Stromal cell of bone marrow (primary cell): ENCODE measurements around the gene BSN.
"Not testable (repeated sequence)": the region's sequence is repeated elsewhere in the genome, so short reads cannot be mapped to it uniquely, and the experiment has no call there.

Experiments
- DNase-seq: peaks from one replicate; pipeline ENCODE4 v3.0.0-alpha.2; 2012; ENCODE audit warnings: low read depth

BSN gene

DNA sequence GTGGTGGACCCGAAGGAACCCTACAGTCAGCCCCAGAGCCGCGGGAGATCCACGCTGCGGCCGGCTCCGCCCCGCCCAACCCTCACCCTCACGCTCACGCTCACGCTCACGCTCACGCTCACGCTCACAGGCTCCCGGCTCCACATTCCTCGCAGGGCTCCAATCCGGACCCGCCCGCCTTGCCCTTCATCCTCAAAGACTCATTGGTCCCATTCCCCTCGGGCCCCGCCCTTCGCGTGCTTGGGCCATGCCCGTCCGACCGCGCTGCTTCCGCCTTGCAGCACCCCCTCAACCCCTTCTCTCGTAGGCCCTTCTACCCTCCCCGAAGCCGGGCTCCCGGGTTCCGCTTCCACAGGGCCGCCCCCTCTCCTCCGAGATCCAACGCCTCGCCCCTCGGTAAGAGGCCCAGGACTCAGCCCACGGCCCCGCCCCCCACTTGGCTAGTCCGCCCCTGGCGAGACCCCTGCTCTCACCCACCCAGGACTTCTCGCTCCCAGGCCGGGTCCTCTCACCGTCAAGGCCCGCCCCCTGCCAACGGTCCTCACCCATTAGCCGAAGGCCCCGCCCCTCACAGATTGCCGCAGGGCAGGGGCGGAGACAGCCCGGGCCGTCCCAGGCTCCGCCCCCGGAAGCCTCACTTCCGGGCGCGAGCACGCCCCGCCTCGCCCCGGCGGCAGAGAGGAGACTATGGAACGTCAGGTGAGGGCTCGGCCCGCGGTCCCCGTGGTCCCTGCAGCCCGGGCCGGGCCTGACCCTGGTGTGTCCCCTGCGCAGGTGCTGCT lies 119.6 kb downstream of the BSN start, which contains the start of gene APEH:
TSS of gene APEH (plus strand) at position 637 of the 782 bp plus-strand sequence. CDS start at position 688, 51 bp downstream.
- DNase-seq, result peak; percentile 94

DNA sequence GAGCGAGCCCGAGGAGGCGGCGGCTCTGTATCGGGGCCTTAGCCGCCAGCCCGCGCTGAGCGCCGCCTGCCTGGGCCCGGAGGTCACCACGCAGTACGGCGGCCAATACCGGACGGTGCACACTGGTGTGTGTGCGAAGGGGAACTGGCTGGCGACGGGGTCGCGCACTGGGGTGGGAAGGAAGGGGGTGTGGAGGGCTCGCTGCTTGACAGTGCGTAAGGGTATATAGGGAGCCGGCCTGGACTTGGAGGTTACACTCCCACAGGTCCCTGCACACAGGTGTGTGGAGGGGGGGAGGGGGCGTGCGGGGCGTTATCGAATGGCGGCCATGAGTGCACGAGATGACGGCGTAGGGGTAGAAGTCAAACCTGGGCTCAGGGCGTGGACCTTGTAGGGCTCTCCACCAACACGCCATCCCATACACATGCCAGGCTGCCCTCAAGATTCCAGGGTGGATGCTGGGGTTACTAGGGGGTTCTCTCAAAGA lies 120.3 kb downstream of the BSN start:
- DNase-seq, result no peak

DNA sequence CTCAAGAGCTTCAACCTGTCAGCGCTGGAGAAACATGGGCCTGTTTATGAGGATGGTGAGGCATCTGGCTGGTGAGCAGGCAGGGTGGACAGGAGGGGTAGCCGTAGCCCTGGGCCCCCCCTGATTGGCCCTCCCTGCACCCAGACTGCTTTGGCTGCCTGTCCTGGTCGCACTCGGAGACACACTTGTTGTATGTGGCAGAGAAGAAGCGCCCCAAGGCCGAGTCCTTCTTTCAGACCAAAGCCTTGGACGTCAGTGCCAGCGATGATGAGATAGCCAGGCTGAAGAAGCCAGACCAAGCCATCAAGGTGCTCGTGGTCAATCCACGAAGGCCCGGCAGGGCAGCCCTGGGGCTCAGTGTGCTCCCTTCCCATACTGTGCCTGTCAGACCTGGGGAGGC lies 121.6 kb downstream of the BSN start:
- no peak for DNase-seq

DNA sequence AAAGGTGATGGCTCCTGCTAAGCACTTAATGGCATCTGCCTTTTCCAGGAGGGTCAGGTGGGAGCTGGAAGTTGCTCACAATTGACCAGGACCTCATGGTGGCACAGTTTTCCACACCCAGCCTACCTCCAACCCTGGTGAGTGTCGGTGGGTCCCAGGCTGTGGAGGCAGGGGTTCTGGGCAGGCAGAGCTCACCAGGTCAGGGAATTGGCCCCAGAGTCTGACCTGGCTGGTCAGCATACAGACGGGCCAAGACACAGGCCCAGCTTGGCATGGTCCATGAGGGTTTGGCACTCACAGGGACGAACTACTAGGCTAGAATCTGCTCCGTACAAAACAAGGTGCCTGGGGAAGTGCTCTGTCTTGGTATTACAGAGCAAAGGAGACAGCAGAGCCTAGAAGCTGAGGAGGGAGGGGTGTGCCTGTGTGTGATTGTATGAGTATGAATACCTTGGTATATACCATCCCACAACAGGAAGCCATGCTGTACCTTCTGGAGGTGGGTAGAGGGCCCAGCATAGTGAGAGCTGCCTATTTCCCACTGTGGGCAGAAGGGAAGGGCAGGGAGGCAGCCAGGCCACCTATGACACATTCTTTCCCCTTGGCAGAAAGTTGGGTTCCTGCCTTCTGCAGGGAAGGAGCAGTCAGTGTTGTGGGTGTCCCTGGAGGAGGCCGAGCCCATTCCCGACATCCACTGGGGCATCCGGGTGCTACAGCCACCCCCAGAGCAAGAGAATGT lies 126.4 kb downstream of the BSN start:
- DNase-seq, result no peak

DNA sequence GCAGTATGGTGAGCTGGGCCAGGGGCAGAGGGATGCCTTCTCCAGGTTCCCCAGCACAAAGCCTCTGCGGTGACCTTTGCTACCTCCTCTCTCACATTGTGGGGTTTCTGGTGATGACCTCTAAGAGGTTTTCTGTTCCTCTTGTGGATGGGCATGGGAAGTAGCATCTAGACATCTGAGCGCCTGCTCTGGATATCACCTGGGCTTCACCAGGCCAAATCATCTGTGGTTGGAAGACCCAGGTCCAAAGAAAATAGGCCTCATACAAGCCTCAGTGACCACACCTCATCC lies 126.9 kb downstream of the BSN start:
- no peak for DNase-seq

DNA sequence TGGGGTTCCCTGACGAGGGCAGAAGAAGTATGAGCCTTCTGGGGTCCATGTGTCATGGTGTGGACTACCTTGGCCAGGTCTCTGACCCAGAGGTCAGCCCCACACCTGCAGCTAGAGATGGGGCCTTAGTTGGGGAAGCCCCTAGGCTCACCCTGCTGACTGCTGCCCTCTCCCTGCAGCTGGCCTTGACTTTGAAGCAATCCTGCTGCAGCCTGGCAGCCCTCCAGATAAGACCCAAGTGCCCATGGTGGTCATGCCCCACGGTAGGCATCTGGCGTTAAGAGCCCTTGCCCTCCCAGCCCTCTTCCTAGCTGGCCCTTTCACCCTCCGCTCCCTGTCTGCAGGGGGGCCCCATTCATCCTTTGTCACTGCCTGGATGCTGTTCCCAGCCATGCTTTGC lies 127.3 kb downstream of the BSN start:
- DNase-seq, result no peak

DNA sequence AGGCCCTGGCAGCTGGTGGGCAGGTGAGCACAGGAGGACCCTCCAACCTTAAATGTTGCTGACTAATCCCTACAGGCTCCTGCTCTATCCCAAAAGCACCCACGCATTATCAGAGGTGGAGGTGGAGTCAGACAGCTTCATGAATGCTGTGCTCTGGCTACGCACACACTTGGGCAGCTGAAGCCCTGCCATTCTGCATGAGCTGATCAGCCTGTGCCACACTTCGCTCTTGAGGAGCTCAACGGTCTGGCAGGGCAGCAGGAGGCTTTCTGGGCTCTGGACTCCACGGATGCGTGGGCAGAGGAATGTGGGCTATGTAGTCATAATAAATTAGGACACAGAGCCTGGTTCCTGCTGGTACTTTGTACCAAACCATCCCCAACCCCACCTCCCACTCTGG lies 128.9 kb downstream of the BSN start:
- DNase-seq, result no peak

DNA sequence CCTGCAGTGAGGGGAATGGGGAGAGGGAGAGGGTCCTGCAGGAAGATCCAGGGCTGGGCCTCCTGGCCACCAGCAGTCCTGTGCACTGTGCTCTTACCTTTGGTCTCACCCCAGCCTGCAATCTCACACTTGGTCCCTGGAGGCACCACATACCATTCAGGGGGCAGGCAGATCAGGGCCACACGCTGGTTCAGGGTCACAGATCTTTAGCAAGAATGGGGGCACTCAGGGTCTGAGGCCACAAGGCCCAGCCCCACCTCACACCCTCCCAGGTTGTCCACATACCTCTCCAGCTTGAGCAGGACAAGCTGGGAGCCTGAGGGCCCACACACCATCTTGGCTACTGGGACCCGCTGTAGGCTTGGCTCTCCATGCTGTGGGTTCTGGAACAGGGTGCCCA lies 130.2 kb downstream of the BSN start:
- DNase-seq, result not testable (repeated sequence)

DNA sequence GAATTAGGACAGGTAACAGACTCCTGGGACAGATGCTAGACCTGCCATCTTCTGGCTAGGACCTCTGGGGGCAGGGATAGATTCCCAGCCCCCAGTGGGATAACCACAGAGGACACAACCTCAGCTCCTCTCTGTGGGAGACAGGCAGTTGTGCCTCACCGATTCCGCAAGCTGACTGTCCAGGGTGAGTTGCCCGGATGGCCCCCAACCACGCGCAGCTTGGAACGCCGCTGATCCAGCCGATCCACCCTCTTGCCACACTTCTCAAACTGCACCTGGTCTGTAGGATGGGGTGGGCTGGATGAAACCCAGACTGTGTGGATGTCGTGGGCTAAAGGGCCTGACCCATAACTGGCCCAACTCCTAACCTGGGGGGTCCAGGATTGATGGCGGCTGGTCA lies 130.8 kb downstream of the BSN start:
- DNase-seq, result not testable (repeated sequence)

DNA sequence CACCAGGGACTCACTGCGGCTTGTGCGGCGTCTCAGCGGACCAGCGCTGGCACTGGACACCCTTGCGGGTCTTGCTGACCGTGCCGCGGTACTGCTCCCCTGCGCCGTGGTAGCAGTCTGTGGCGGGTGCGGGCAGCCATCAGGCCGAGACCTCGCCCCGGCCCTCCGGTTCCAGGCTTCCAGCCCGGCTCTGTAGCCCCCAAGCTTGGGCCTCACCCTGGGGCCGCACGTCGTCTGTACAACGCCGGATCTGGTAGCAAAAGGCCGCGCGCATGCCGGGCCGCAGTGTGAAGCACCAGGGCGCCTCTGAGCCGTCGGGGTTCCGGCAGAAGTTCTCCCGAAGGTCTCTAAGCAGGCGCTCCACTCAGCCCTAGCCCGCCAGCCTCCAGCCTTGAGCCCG lies 131.6 kb downstream of the BSN start:
- not testable (repeated sequence) for DNase-seq

DNA sequence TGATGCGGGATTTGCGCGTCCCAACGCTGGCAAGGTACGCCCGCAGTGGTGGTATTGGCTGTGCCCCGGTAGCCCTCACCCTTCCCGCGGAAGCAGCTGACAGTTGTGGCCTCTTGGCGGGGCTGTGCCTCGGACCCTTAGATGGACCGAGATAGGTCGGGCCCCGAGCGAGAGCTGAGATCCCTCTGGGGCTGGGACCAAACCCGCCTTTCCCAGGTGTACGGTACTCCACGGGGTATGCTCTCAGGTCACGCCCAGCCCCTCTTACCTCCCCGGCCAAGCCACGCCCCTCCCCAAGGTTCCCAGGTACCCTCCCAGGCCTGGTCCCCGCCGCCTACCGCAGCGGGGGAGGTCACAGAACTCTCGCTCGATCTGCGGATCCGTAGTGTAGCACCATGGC lies 132.1 kb downstream of the BSN start:
- not testable (repeated sequence) for DNase-seq

DNA sequence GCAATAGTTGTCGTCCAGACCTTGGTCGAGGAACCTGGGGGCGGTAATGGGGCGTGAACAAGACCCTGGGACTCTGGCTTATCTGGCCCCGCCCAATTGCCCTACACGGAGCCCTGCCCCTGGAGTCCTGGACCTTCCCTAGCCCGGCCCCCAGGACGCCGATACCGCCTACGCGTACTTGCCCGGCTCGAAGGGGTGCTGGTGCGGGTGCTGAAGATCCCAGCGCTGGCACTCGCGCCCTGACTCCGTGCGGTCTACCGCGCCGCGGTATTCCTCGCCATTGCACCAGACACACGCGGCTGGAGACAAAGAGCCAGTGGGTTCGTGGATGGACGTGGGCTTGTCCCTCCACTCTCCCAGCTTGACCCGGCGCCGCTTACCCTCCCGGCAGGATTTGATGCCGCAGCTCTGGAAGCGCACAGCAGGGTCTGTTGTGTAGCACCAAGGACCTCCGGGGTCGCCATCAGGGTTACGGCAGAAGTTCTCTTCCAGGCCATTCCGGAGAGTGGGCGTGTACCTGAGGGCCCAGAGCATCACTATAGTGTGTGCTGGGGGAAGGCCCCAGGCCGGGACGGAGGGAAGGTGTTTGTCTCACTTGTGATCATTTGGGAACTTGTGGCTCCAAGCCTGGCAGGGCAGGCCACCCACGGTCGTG lies 132.6 kb downstream of the BSN start:
- not testable (repeated sequence) for DNase-seq

DNA sequence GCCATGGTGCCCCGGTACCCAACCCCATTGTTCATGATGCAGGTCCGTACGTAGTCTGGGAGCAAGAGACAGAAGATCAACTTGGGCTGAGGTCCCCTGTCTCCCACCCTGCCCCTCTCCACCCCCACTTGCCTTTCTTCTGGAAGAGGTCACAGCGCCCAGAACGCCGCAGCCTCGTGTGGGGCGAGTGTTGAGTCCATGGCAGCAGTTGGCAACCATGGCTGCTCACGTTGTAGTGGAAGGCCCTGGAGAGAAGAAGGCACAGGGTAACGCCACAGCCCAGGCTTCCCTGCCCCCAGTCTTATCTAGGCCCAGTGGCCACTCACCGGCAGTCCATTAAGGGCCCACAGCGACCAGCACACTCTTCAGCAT lies 133.1 kb downstream of the BSN start:
- not testable (repeated sequence) for DNase-seq

DNA sequence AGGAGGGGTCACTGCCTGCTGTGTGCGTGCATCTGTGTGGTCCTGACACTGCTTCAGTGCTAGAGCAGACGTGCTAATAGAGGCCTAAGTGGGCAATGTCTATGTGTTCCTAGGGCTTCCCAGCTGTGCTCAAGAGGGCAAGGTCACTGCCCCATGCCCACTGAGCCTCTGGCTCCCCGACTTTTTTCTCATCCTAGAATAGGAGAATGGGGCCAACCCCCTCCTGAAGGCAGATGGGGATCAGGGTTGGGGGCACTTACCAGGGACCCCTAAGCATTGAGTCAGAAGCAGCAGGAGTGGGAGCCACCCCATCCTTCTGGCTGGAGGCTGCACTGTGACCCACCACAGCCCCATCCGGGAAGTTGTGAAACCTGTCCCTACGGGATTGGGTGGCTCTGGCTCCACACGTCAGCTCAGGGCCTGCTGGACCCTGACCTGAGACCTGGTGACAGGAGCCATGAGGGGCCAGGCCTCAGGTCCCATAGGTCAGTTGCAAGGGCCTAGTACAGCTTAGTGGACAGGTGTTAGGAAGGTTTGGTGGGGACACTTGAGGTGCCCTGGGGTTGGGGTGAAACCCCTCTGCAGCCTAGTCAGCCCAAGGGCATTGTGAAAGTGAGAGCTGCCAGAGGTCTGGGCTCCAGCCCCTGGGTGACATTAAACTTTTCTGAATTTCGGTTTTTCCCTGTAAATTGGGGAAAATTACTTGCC lies 134.2 kb downstream of the BSN start:
- DNase-seq, result not testable (repeated sequence)

DNA sequence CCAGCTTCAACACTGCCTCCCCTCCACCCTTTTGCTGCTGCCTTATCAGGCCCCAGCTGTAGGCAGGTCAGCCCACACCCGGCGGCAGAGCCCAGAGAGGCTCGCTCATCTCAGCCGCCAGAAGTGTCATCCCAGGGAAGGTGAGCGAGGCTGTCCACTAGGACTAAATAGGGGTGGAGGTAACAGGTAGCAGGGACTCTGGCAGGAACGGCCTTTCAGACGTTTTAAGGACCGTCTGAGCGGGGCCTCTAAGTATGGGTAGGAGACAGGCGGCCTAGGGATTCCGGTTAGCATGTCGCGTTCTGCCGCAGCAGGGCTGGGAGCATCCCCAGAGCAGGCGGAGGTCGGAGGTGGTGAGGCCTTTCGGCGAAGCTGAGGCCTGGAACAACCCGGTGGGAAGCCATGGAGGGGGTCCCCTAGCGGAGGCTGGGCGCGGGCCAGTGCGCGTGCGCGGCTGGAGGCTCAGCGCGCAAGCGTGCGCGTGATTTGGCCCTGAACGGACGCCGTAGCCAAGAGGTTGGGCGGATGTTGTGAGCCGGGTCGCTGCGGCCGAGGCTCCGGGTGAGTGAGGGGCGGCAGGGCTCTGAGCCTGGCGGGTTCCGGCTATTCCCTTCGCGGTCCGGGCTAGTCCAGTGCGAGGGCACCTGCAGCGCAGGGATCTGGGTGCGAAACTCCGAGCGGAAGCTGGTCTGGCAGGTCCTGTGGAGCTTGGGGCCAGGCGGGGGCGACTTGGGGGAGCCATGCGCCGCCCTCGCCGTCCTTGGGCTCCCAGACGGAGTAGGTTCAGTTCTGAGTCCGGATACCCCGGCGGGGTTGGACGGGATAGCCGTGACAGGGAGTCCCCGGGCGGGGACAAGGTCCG lies 135.0 kb downstream of the BSN start, which contains the start of the genes MST1 and RNF123:
TSS of gene MST1 (minus strand) at position 429 of the 862 bp plus-strand sequence. CDS start 783 bp downstream, outside the sequence.
TSS of gene RNF123 (plus strand) at position 512 of the 862 bp plus-strand sequence. CDS start 1,609 bp downstream, outside the sequence.
- DNase-seq, result peak; percentile 80

DNA sequence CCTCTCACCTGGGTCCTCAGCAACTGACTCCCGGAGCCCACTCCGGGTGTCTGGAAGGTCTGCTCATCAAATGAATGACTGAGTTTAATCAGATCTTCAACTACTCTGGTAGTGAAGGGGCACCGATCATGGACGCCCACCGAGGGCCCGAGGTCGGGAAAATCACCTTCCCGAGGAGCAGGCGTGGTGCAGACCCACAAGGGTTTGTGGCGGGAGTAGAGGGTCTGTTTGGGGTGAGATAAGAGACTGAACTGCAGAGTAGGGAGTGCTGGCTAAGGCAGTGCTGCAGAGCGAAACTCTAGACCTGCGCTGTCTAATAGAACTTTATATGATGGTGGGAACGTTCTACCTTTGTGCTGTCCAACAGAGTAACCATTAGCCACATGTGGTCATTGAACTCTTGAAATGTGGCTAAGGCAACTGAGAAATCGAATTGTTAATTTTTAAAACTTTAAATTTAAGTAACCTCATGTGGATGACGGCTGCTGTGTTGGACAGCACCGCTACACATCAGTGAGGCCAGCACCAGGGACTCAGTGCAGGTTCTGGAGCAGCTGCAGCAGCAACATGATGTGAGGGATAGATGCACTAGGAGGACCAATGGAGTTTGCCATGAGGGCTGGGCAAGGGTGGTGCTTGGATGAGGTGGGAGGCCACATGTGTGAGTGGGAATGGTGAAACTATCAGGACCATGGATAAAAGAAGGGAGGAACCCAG lies 135.8 kb downstream of the BSN start:
- not testable (repeated sequence) for DNase-seq

DNA sequence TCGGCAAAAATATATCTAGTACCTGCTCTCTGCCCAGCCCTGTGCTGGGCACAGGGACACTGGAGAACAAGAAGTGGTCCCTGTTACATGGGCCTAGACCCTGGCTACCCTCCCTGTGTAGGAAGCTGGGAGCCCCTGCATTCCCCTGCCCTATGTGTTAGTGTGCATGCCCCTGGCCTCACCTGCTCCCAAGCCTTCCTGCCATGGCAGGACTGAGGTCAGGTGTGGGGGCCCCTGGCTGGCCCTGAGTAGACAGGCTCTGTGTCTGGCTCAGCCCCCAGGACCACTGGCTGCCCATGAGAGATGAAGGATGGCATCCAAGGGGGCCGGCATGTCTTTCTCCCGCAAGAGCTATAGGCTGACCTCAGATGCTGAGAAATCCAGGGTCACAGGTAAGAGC lies 136.6 kb downstream of the BSN start:
- not testable (repeated sequence) for DNase-seq

DNA sequence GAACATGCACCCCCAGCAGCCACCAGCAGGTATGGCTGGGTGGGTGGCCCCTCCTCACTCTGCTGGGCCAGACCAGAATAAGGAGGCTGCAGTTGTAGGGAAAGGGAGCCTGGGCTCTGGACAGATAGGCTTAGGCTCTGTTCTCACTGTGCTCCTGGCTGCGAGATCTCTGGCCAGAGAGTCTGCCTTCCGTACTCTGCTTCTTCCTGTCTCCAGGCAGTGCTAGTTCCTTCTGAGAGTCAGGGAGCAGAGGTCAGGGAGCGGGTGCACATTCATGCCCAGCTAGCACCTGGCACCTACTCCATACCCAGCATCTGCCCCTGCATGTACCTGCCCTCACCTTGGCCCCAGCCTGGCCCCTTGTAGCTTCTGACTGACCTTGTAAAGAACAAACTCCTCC lies 137.2 kb downstream of the BSN start:
- not testable (repeated sequence) for DNase-seq

DNA sequence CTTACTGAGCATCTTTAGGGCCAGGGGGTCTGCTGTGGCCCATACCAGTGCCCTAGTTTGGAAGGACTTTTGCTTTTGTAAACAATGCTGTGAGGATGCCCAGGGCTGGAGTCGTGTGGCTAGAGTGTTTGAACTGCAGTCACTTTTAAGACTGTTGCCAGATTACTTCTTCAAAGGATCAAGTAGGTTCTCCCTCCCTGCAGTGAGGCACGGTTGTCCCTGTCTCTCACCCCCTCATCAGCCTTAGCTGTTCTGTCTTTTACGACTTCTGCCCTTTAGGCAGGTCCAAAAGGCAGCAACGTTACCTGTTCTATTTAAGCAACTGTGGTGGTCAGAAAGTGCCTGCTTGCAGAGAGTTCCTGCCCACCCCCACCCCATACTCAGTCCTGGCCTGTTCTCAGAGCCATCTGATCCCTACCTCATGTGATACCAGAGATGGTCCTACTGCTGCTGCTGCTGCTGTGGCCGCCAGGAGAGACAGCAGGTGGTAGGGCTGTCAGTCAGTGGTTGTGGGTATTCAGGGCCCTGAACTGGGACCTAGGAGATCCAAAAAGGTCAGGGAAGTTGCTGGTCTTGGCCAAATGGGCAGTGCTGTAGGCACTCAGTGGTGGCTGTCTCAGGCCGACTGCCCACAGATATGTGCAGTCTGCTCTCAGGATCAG lies 140.3 kb downstream of the BSN start:
- DNase-seq, result not testable (repeated sequence)
